GM18861 (cell line): ENCODE data around the gene FBXL13.
"Not testable (repeated sequence)": the region's sequence is repeated elsewhere in the genome, so short reads cannot be mapped to it uniquely, and the experiment has no call there.

Source experiments
- ATAC-seq: cut with Tn5 transposase; IDR thresholded peaks from one replicate; pipeline ENCODE4 v1.9.1; 2021; ENCODE audit not compliant: unreplicated experiment

Gene FBXL13

DNA sequence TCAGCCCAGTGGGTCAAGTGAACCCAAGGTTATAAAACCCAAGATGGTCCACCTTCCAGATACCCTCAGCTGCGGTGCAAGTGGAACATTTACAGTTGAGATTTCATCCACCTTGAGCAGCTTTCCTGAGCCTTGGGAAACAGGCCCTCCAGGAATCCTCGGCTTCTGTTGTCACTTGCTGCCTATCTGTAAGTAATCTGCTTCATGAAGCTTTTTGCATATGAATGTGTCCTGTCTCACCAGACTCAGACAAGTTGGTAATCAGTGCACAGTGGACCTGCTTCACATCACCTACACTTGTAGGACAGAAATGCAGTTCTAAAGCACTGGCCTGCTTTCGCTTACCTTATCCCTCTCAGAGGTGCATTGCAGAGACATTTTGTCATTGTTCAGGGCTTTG, 245.5 kb downstream of the FBXL13 start:
- no peak for ATAC-seq

DNA sequence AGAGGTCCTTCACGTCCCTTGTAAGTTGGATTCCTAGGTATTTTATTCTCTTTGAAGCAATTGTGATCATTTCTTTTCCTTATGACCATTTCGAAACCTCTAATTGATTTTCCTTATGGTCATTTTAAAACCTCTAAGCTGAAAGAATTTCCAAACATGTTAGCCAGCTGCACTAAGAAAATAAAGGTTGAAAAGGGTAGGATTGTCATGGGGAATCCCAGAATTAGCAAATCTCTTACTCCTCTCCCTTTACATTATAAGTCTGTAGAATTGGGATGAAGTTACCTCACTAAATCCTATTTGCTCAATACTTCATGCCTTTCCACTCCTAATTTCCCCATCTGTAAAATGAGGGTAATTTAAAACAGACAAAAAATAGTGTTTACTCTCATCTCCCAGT, 246.3 kb downstream of the FBXL13 start:
- ATAC-seq = no peak

DNA sequence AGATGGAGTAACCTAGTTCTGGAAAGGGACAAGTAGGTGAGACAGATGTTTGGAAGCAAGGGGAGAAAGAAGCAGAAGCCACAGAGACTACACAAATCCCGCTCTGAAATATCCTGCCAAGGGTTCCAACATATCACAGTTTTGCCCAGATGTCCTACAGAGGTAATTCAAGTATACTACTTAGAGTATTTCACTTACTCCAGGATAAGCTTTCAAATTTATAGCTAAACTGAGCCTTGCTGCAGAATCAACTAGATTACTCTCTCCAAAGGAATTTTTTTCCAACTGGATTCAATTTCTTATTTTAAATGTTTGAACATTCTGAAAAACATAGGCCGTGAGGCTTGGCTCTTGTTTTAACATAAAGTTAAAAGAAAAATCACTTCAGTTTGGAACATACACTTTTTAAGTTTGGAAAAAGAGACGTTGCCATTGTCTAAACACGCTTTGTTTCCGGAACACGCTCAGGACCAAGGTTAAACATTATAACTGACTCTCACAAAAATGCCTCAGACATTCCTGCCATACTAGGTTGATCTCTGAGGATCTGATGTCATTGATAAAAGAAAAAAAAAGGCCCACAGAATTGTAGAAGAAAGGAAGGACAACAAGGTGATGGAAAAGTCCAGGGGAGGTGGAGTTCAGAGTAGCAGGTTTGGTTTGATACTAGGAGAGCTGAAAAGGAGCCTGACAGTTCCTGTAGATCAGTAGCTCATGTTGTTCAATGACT, 251.0 kb downstream of the FBXL13 start:
- no peak for ATAC-seq

DNA sequence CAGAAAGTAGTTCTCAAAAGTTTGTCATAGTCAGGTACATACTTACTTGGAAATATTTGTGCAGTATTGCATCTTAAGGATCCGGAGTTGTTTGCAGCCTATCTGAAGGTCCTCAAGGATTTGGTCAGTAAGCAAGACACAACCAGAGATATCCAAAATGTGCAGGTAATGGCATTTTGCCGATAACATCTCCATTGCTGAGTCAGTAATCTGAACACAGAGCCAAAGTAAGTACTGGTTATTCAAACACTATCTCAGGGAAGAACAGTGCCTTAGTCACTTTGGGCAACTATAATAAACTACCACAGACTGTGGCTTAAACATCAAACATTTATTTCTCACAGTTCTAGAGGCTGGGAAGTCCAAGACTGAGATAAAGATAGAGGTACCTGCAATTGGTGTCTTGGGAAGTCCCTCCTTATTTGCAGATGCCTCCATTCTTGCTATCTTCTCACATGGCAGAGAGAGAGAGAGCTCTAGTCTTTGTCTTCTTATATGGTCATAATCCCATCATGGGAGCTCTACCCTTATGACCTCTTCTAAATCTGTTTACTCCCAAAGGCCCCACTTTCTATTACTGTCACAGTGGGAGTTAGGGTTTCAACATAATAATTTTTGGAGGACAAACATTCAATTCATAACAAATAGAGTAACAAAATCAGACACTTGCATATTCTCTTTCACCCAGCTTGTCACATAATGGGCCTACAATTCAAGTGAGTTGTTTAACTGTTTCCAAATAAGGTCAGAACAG, 252.4 kb downstream of the FBXL13 start:
- ATAC-seq = no peak

DNA sequence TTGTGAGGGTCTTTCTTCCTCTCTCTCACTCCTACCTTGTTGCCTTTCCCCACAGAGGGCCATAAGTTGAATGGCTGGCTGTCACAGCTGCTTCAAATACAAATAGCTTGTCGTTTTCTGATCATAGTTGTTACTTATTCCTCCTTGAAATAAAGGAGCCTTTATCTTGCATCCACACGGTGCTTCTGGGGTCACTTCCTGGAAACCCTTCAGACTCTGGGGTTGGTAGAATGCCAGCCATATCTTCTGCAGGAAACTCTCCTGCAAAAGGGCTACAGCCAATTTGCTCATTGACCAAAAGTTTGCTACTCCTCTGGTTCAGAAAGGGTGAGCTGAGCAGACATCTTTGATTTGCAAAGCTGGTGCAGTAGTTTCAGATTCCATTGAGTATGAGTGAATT, 255.4 kb downstream of the FBXL13 start:
- ATAC-seq = no peak

DNA sequence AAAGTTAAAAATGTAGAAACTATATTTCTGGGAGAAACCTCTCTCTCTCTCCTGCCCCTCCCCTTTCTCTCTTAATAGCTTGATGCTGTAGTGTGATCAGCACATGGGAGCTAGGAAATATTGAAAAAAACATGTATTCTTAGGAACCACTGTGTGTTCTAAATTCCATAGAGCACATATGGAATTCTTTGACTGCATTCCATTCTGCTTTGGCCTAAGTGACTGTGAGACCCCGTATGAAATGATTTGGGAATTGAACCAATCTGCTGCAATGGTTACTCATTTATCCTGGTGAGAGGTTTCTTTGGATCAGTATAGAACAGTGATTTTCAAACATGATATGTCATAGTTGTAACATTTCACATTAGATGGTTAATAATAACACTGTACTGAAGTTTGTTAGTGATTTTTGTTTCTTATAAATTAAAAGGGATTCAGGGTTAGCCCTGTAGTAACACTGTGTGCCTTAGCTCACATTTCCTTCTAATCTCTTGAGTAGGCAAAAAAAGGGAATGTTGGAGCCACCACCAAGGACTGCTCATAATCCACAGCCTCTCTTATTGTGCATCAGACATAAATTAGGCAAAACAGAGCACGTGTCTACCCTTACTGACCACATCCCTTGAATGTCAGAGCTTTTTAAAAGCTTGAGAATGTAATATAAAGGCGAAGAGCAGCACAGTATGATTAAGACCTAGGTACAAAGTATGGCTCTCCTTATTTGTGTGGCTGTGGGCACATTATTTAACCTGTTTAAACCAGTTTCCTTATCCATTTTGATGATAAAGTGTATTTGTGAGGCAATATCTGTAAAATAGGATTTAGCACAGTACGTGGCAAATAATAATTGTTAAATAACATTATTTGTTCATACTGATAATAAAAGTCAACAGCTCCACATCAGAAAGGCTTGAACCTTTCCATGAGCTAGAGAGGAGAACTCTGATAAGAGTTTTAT, 256.7 kb downstream of the FBXL13 start:
- ATAC-seq = no peak

DNA sequence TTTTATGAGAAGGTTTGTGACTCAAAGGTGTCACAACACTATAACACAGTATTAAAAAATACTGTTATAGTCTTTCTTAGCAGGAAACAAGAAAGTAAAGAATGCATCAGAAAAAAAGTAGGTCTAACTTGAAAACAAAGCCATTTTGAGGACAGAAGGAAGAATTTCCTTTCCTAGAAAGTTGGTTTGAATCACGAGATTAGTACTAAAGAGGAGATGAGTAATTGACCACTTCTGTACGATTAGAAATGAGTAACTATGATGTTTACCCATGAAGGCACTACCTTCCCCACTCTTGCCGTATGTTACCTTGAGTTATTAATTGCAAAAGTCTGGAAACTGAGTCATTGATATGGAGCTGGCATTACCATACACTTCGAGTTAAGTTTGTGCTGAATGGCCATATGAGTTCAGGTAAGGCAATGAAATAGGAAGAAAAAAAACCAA, 260.5 kb downstream of the FBXL13 start:
- ATAC-seq = no peak

DNA sequence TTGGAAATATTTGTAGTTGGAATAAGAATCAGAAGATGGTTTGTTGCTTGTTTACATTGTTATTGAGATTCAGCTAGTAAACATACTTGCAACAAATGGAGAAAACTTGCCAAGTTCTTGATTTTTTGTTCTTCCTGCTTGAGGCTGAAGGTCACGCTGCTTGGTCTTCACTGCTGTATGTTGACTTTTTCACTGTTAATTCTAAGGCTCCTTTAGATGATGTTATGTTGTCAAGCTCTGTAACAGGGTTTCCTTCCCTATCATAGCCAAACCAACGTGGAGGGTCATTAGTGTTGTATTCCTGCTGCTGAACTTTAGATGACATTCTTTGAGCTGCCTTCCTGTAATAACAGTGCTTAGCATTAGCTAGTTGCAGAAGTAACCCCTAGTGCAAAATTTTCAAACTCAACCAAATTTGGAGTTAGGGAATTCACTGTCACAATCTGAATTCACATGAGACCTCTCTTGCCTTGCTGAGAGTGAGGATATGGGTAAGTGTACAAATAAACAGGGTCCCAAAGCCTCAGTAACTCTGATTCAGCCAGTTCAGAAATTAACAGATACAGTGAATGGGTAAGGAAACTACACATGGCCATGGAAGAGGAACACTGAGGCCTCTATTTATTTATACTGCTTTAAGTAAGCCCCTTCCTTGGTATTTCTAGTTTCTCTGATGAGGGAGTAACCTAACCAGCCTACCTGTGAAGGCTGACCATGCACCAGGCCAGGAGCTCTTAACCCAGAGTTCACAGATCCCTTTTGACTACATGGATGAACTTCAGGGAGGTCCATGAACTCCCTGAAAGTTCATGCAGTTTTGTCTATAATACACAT, 261.2 kb downstream of the FBXL13 start:
- no peak for ATAC-seq

DNA sequence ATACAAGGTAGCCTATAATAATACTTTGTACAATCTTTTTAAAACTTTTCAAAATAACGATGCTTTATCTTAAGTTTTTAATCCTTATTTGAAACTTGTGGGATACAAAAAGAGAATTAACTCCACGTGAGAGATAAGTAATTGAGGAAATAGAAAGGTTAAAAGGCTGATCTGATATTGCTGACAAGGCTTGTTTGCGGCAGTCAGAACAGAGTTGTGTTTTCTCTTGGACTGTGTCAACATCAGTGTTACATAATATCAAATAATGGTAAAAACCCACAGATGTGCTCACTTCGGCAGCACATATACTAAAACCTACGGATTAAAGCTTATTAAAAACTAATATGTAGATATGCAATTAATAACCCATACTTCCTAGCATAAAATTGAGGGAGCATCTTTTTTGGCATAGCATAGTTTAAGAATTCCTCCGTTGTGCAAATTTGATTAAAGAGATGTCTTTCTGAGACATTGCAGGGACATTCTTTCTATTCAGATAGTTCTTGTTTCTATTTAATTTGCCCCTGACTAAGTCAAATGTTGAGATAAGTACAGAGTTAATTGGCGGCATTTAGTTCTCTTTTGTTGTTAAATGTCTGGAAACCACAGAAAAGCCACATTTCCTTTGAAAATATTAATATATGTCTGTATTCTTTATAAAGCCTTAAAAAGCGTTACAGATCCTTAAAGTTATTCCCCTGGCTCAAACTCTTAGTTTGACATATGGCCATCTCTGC, 262.5 kb downstream of the FBXL13 start:
- ATAC-seq = no peak

DNA sequence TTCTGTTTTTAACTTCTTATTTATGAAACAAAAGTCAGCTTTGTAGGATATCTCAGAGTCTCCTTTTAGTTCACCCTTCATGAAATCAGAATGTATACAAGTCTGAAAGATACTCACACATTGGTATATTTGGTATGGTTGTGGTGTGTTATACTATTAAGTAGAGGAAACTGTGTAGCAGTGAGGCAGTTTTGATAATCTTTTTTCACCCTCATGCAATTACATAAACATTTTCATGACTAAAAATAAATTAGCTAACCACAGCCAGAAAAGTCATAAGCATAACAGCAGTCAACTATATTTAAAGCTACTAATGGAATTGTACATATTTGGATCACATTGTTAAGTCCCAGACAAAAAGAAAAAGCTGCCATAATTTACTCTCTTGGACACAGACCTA, 263.7 kb downstream of the FBXL13 start:
- ATAC-seq = no peak

DNA sequence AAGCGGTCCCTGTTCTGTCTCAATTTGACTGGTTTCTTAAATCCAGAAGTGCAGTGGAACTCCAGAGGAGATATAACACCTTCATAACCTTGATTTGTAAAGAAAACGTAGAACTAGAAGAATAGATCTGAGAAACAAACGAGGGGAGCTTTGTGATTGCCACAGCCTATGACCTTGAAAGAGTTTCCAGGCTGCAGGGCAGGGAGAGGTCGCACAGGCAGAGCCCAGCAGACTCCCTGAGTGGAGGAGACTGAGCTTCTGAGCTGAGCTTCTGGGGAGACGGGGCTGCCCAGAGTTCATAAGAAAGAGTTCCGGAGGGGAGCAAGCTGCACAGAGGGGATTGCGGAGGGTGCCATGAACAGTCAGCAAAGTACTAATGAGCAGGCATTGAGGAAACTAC, 268.0 kb downstream of the FBXL13 start:
- no peak for ATAC-seq

DNA sequence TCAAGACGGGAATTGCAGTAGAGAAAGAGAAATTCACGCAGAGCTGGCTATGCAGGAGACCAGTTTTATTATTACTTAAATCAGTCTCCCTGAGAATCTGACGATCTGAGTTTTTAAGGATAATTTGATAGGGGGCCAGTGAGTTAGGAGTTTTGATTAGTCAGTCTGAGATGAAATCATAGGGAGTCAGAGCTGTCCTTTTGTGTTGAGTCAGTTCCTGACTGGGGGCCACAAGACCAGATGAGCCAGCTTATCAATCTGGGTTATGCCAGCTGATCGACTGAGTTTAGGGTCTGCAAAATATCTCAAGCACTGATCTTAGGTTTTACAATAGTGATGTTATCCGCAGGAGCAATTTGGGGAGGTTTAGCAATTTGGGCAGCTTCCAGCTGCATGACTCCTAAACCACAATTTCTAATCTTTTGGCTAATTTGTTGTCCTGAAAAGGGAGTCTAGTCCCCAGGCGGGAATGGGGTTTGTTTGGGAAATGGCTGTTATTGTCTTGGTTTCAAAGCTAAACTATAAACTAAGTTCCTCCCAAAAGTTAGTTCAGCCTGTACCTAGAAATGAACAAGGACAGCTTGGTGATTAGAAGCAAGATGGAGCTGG, 278.5 kb downstream of the FBXL13 start:
- not testable (repeated sequence) for ATAC-seq

DNA sequence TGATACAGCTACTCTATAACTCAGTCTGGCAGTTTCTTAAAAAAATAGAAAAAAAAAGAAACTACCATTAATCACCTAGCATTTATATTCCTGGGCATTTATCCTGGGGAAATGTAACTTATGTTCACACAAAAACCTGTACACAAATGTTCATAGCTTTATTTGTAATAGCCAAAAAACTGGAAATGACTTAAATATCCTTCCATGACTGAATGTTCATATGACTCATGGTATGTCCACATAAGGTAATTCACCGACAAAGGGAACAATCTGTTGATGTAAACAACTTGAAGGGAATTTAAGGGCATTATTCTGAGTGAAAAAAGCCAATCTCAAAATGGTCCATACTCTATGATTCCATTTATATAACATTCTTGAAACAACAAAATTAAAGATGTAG, 280.0 kb downstream of the FBXL13 start:
- not testable (repeated sequence) for ATAC-seq

DNA sequence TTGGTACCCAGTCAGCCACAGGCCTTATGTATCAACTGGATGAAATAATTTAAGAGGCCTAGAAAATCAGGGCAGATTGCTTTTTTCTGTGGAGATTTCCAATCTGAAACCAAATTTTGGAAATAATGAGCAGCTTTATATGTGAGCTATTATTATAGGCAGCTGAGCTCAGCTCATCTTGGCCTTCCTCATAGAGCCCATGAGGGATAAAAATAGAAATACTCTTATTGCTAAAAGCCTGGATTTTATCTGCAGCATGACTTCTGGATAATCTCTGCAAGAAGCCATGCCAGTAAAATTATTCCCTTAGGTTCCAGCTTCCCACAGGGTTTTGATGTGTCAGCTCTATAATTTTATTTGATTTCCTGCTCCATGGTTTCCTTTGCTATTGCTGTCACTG, 282.8 kb downstream of the FBXL13 start:
- ATAC-seq = not testable (repeated sequence)

DNA sequence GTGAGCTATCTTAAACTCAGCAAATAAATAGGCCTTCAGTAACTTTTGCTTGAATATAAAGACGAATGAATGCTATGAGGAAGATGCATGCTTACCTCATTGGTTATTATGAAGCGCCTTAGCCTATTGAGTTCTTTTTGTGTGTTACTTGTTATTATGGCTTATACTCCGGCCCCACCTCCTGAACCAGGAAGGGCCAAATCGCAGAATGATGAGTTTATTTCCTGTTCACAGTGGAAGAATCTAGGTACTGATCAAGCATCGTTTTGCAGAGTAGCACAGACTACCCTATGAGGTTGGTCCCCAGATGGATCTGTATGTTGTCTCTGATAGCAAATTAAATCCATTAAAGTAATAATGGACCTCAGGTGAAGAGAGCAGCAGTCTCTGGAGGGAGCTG, 283.2 kb downstream of the FBXL13 start:
- ATAC-seq = not testable (repeated sequence)

DNA sequence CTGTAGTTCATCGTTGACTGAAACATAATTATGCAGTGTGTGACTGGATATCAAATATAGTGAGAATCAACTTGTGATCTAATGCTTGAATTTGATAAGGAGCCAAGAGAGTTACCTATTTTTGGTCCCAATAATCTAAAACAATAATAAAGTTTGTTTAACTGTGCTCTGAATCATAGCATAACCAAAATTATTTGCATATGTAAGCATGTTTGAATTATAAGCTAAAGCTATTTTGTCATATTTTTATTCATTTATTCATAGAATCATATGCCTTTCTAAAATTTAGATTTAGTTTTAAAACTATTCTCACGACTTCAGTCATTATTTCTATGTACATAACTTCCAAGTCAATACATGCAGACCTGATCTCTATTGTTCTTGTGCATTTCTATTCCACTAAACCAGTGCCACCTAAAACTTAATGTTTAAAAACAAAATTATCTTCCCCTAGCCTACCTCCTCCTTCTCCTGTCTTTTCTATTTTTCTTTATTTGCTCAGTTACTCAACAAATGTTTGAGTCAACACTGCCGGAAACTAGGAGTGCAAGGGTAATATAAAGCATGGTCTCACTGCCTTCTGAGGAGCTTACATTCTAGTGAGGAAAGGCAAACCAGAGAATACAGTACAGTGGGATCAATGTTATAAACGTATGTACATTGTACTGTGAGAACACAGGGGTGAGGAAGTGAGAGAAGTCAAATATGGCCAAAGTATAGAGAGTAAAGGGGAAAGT, 284.1 kb downstream of the FBXL13 start:
- ATAC-seq = not testable (repeated sequence)

DNA sequence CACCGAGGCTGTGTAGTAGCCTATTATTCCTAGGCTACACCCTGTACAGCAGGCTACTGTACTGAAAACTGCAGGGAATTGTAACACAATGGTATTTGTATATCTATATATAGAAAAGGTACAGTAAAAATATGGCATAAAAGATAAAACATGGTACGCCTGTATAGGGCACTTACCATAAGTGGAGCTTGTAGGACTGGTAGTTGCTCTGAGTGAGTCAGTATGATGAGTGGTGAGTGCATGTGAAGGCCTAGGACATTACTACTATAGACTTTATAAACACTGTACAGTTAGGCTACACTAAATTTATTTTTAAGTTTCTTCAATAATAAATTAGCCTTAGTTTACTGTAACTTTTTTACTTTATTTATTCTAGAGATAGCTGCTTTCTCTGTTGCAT, 285.8 kb downstream of the FBXL13 start:
- not testable (repeated sequence) for ATAC-seq

DNA sequence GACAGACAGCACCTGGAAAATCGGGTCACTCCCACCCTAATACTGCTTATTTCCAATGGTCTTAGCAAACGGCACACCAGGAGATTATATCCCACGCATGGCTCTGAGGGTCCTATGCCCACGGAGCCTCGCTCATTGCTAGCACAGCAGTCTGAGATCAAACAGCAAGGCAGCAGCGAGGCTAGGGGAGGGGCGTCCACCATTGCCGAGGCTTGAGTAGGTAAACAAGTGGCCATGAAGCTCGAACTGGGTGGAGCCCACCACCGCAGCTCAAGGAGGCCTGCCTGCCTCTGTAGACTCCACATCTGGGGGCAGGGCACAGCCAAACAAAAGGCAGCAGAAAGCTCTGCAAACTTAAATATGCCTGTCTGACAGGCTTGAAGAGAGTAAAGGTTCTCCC, 293.7 kb downstream of the FBXL13 start:
- not testable (repeated sequence) for ATAC-seq

DNA sequence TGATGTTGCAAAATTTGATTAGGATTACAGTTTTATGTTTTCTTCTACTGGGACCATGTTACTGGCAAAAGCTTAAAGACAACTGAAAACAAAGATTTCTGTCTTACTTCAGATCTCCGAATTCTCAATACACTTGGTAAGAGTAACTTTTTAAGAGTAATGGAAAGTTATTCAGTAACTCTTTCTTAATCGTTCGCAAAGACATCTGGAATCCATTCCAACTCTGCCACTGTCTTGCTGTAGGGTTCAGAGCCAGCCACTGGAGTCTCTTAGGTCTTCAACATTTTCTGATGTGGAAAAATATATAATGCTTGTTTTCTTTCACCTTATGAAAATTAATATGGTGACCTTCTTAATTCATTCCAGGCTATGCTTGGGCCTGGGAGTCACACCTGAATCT, 295.9 kb downstream of the FBXL13 start:
- not testable (repeated sequence) for ATAC-seq
